H9 (cell line): ENCODE data around the gene HTRA1. TPM values are rescaled to one million over a fixed set of nuclear protein-coding genes. Genes with fewer than 3 reads are reported as not detected.

ENCODE experiments used
- DNase-seq: peaks from one replicate; pipeline ENCODE4 v3.0.0-alpha.2; 2017
- H2AFZ ChIP-seq: one replicate; pipeline ENCODE4 v1.6.1; 2013; ENCODE audit warnings: mild to moderate bottlenecking, low read length, control low read depth, moderate library complexity
- H2AK5ac ChIP-seq: 2 replicates; pipeline ENCODE4 v1.6.1; 2013; ENCODE audit warnings: low read length, control low read depth, mixed read lengths; ENCODE audit not compliant: insufficient read length
- H2BK120ac ChIP-seq: one replicate; pipeline ENCODE4 v1.6.1; 2013; ENCODE audit warnings: low read depth, mild to moderate bottlenecking, low read length, control low read depth, inconsistent platforms; ENCODE audit not compliant: poor library complexity, severe bottlenecking
- H2BK12ac ChIP-seq: 2 replicates; pipeline ENCODE4 v1.6.1; 2013; ENCODE audit warnings: low read length, control low read depth, mixed read lengths, low read depth; ENCODE audit not compliant: insufficient read length
- H2BK15ac ChIP-seq: 2 replicates; pipeline ENCODE4 v1.6.1; 2013; ENCODE audit warnings: low read depth, low read length, control low read depth
- H2BK20ac ChIP-seq: one replicate; pipeline ENCODE4 v1.6.1; 2013; ENCODE audit warnings: low read depth, mild to moderate bottlenecking, low read length, control low read depth, inconsistent platforms; ENCODE audit not compliant: poor library complexity, severe bottlenecking
- H2BK5ac ChIP-seq: 2 replicates; pipeline ENCODE4 v1.6.1; 2013; ENCODE audit warnings: low read length, control low read depth, mixed read lengths; ENCODE audit not compliant: insufficient read length
- H3K14ac ChIP-seq: 2 replicates; pipeline ENCODE4 v1.6.1; 2013; ENCODE audit warnings: low read length, control low read depth; ENCODE audit not compliant: insufficient read depth
- H3K18ac ChIP-seq: 2 replicates; pipeline ENCODE4 v1.6.1; 2013; ENCODE audit warnings: low read depth, mild to moderate bottlenecking, mixed read lengths, low read length, control low read depth; ENCODE audit not compliant: insufficient read length
- H3K23ac ChIP-seq: 2 replicates; pipeline ENCODE4 v1.6.1; 2013; ENCODE audit warnings: low read length, control low read depth, mixed read lengths, low read depth; ENCODE audit not compliant: insufficient read length
- H3K23me2 ChIP-seq: 2 replicates; pipeline ENCODE4 v1.6.1; 2013; ENCODE audit warnings: low read depth, mild to moderate bottlenecking, mixed read lengths, low read length, control low read depth; ENCODE audit not compliant: insufficient read length, poor library complexity, severe bottlenecking
- H3K27ac ChIP-seq: 2 replicates; pipeline ENCODE4 v1.5.1; 2013; ENCODE audit warnings: low read length, control low read depth, mixed read lengths, low read depth; ENCODE audit not compliant: insufficient read length
- H3K27me3 ChIP-seq: 2 replicates; pipeline ENCODE4 v1.6.1; 2013; ENCODE audit warnings: low read length, control low read depth, inconsistent platforms; ENCODE audit not compliant: insufficient read depth
- H3K4ac ChIP-seq: 2 replicates; pipeline ENCODE4 v1.6.1; 2013; ENCODE audit warnings: low read depth, mild to moderate bottlenecking, control low read depth, inconsistent platforms, low read length, moderate library complexity
- H3K4me1 ChIP-seq: 2 replicates; pipeline ENCODE4 v1.6.1; 2013; ENCODE audit warnings: low read length, control low read depth, inconsistent platforms; ENCODE audit not compliant: insufficient read depth
- H3K4me2 ChIP-seq: 2 replicates; pipeline ENCODE4 v1.6.1; 2013; ENCODE audit warnings: low read length, control low read depth, mixed read lengths; ENCODE audit not compliant: insufficient read length, insufficient read depth
- H3K56ac ChIP-seq: 2 replicates; pipeline ENCODE4 v1.6.1; 2013; ENCODE audit warnings: low read depth, mild to moderate bottlenecking, mixed read lengths, low read length, control low read depth; ENCODE audit not compliant: insufficient read length
- H3K79me1 ChIP-seq: 2 replicates; pipeline ENCODE4 v1.6.1; 2013; ENCODE audit warnings: low read depth, mild to moderate bottlenecking, moderate library complexity, low read length, control low read depth, inconsistent platforms; ENCODE audit not compliant: insufficient read depth, poor library complexity, severe bottlenecking
- H3K79me2 ChIP-seq: 2 replicates; pipeline ENCODE4 v1.6.1; 2013; ENCODE audit warnings: low read length, control low read depth, inconsistent platforms; ENCODE audit not compliant: insufficient read depth
- H3K9ac ChIP-seq: 2 replicates; pipeline ENCODE4 v1.6.1; 2013; ENCODE audit warnings: low read length, control low read depth, mixed read lengths; ENCODE audit not compliant: insufficient read length; ENCODE audit errors: extremely low read depth
- H3K9me3 ChIP-seq: one replicate; pipeline ENCODE4 v1.6.1; 2013; ENCODE audit warnings: low read depth, low read length, inconsistent platforms; ENCODE audit not compliant: control insufficient read depth
- H3T11ph ChIP-seq: one replicate; pipeline ENCODE4 v1.6.1; 2013; ENCODE audit warnings: mild to moderate bottlenecking, low read length, control low read depth, inconsistent platforms
- H4K20me1 ChIP-seq: one replicate; pipeline ENCODE4 v1.6.1; 2013; ENCODE audit not compliant: control insufficient read depth, insufficient read length, insufficient read depth
- H4K5ac ChIP-seq: 2 replicates; pipeline ENCODE4 v1.6.1; 2013; ENCODE audit warnings: low read depth, mild to moderate bottlenecking, mixed read lengths, low read length, control low read depth; ENCODE audit not compliant: insufficient read length
- H4K8ac ChIP-seq: replicated peaks from 2 replicates; pipeline ENCODE4 v1.6.1; 2013; ENCODE audit warnings: low read length, control low read depth, mixed read lengths, low read depth; ENCODE audit not compliant: insufficient read length
- H4K91ac ChIP-seq: 2 replicates; pipeline ENCODE4 v1.6.1; 2013; ENCODE audit warnings: low read depth, mild to moderate bottlenecking, moderate library complexity, mixed read lengths, low read length, control low read depth; ENCODE audit not compliant: insufficient read length
- H3K27ac Mint-ChIP-seq, 3 experiments: 2 replicates in 2 of 3; 3 replicates in 1 of 3; pipeline ENCODE4 v1.8.0; 2020 to 2021; ENCODE audit warnings: mixed read lengths in 3 of 3, mild to moderate bottlenecking in 1 of 3, moderate library complexity in 1 of 3
- H3K27me3 Mint-ChIP-seq: 2 replicates; pipeline ENCODE4 v1.8.0; 2021; ENCODE audit warnings: low read depth, mild to moderate bottlenecking, moderate library complexity, mixed read lengths
- H3K36me3 Mint-ChIP-seq, 3 experiments: 2 replicates in 2 of 3; 3 replicates in 1 of 3; pipeline ENCODE4 v1.8.0; 2020 to 2021; ENCODE audit warnings: low read depth in 3 of 3, mixed read lengths in 3 of 3; ENCODE audit not compliant: insufficient read depth in 1 of 3
- H3K4me1 Mint-ChIP-seq, 2 experiments: 2 replicates each; pipeline ENCODE4 v1.8.0; 2020; ENCODE audit warnings: mixed read lengths in 2 of 2
- H3K4me3 Mint-ChIP-seq, 2 experiments: 2 replicates in 1 of 2; 3 replicates in 1 of 2; pipeline ENCODE4 v1.8.0; 2020 to 2021; ENCODE audit warnings: mild to moderate bottlenecking in 2 of 2, mixed read lengths in 2 of 2, moderate library complexity in 1 of 2
- H3K9me3 Mint-ChIP-seq, 2 experiments: 2 replicates in 1 of 2; 3 replicates in 1 of 2; pipeline ENCODE4 v1.8.0; 2020; ENCODE audit warnings: mild to moderate bottlenecking in 2 of 2, mixed read lengths in 2 of 2, moderate library complexity in 1 of 2
- WGBS: extraction: QIAGEN DNeasy Blood & Tissue Kit; methylation state at CpG from one replicate; pipeline ENCODE4 v1.1.7; 2013; ENCODE audit warnings: missing lambda C conversion rate, low lambda C conversion rate, mixed read lengths; ENCODE audit not compliant: insufficient read length; ENCODE audit errors: extremely low coverage; 5-methylcytosine and 5-hydroxymethylcytosine counted together
- total RNA-seq: library from RNA; stranded (reverse); gene quantifications from 2 replicates; pipeline ENCODE4 v1.2.1, GENCODE V29; 2021
- TF ChIP-seq, protein P1 (sequence below): fragments of 200-600 bp; sonication (generic); conservative IDR thresholded peaks from 3 replicates; pipeline ENCODE4 v1.8.0; 2021; ENCODE audit warnings: antibody characterized with exemption, mild to moderate bottlenecking

HTRA1 gene
- total RNA-seq, 1 experiment from 2014 or later = 11.1 TPM

DNA sequence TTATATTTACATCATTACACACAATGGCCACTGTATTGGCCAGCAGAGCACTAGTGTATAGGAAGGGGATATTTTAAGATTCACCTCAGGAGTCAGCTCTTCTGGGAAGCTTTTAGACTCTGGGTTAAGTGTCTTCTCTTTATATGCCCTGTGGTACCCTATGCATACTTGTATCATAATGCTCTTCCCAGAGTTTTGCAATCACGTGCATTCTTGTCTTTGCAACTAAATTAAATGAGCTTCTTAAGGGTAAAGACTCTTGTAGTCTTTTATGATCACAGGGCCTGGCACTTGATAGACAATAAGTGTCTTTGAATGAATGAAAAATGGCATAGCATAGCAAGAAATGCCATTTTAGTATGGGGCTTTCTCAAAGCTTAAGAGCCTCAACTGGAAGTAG is 42.3 kb upstream of the HTRA1 start:
- Mint-ChIP-seq H3K36me3 (peaks cover 10 to 48% (median 30%) of the 10 kb centered on the region in 3 experiments; a peak in 6 of 7 replicates), H3K4me3 (no peak overlapping the region), H3K27ac (no peak overlapping the region), H3K4me1 (peaks cover 8 to 10% of the 10 kb centered on the region in 2 experiments; a peak in 3 of 4 replicates), H3K9me3 (no peaks in the 10 kb centered on the region), H3K27me3 (no peaks in the 10 kb centered on the region)
- H2BK20ac ChIP-seq = no peak overlapping the region
- H3K79me2 ChIP-seq = no peaks in the 10 kb centered on the region
- H3K18ac ChIP-seq = no peak overlapping the region
- no peaks in the 10 kb centered on the region for H3K23me2 ChIP-seq
- no peak overlapping the region for H2BK12ac ChIP-seq
- no peaks in the 10 kb centered on the region for H4K20me1 ChIP-seq
- no peaks in the 10 kb centered on the region for H3K27me3 ChIP-seq
- H2BK5ac ChIP-seq = no peak overlapping the region
- H3K4me1 ChIP-seq = peaks cover 2% of the 10 kb centered on the region; the same call in 1 of the 2 replicates
- H3K4me2 ChIP-seq = no peak overlapping the region
- no peaks in the 10 kb centered on the region for H3K9me3 ChIP-seq
- H4K8ac ChIP-seq = no peak overlapping the region
- no peaks in the 10 kb centered on the region for H3K79me1 ChIP-seq
- no peak overlapping the region for H2BK120ac ChIP-seq
- no peak overlapping the region for H2AK5ac ChIP-seq
- H3T11ph ChIP-seq = no peak overlapping the region
- no peak overlapping the region for H3K23ac ChIP-seq
- no peak overlapping the region for H3K56ac ChIP-seq
- no peak overlapping the region for H2BK15ac ChIP-seq
- TF ChIP-seq, protein P1, sequence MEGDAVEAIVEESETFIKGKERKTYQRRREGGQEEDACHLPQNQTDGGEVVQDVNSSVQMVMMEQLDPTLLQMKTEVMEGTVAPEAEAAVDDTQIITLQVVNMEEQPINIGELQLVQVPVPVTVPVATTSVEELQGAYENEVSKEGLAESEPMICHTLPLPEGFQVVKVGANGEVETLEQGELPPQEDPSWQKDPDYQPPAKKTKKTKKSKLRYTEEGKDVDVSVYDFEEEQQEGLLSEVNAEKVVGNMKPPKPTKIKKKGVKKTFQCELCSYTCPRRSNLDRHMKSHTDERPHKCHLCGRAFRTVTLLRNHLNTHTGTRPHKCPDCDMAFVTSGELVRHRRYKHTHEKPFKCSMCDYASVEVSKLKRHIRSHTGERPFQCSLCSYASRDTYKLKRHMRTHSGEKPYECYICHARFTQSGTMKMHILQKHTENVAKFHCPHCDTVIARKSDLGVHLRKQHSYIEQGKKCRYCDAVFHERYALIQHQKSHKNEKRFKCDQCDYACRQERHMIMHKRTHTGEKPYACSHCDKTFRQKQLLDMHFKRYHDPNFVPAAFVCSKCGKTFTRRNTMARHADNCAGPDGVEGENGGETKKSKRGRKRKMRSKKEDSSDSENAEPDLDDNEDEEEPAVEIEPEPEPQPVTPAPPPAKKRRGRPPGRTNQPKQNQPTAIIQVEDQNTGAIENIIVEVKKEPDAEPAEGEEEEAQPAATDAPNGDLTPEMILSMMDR = no peak
- WGBS = no CpG with 5 or more reads among the region's 1 CpG
- H3K27ac ChIP-seq = no peak overlapping the region
- no peak overlapping the region for H2AFZ ChIP-seq
- H3K14ac ChIP-seq = no peak overlapping the region
- no peak overlapping the region for H4K91ac ChIP-seq
- no peak for DNase-seq
- no peak overlapping the region for H3K4ac ChIP-seq
- no peak overlapping the region for H3K9ac ChIP-seq
- H4K5ac ChIP-seq = no peak overlapping the region
